GM13977 (cell line): ENCODE data around the gene GPBP1.
"Not testable (repeated sequence)": the region's sequence is repeated elsewhere in the genome, so short reads cannot be mapped to it uniquely, and the experiment has no call there.

Source experiments
- DNase-seq: peaks from one replicate; pipeline ENCODE4 v3.0.0; 2012; ENCODE audit warnings: low spot score
- CTCF ChIP-seq: IDR thresholded peaks from 2 replicates; pipeline ENCODE4 v1.5.1; 2012; ENCODE audit warnings: mild to moderate bottlenecking, control low read depth; ENCODE audit not compliant: insufficient read depth; ENCODE audit errors: extremely low read depth, missing control alignments
- in situ Hi-C: fragments of 300-500 bp; cut with MboI; formaldehyde crosslinking; loops from one replicate; pipeline ENCODE4 v1.12.0; 2022; ENCODE audit warnings: low sequenced_read_pairs, low pct_unique_long_range_greater_than_20kb, mixed read lengths, inconsistent platforms; ENCODE audit not compliant: unreplicated experiment

The GPBP1 gene

GRCh38 chr5:57303985-57304384, 130.1 kb downstream of the GPBP1 start:
- no peak for TF ChIP-seq CTCF
- DNase-seq = no peak
- in situ Hi-C loops = loop anchor here (5.0 kb wide), 1 partner anchor 1163 kb away; no protein-coding TSS in a partner anchor

- TF ChIP-seq CTCF = no peak
- in situ Hi-C loops = loop anchor here (5.0 kb wide), 1 partner anchor 1162 kb away; no protein-coding TSS in a partner anchor
- DNase-seq = no peak
Observed at GRCh38 chr5:57304931-57305330, 131.1 kb downstream of the GPBP1 start.

GRCh38 chr5:57306359-57306758, 132.5 kb downstream of the GPBP1 start:
- TF ChIP-seq CTCF = no peak
- in situ Hi-C loops = no loop called here
- DNase-seq = no peak

GRCh38 chr5:57307516-57307915, 133.7 kb downstream of the GPBP1 start:
- TF ChIP-seq CTCF = no peak
- DNase-seq = no peak
- in situ Hi-C loops = no loop called here

GRCh38 chr5:57309022-57309421, 135.2 kb downstream of the GPBP1 start:
- DNase-seq, in situ Hi-C loops: not testable (repeated sequence)

- no peak for TF ChIP-seq CTCF
- in situ Hi-C loops = no loop called here
- no peak for DNase-seq
Observed at GRCh38 chr5:57311251-57311650, 137.4 kb downstream of the GPBP1 start.

- no peak for TF ChIP-seq CTCF
- in situ Hi-C loops = no loop called here
- no peak for DNase-seq
Observed at GRCh38 chr5:57311921-57312735, 138.3 kb downstream of the GPBP1 start.
